K562 (cell line): ENCODE data around the gene MSH3. TPM values are rescaled to one million over a fixed set of nuclear protein-coding genes. Genes with fewer than 3 reads are reported as not detected.

Experiments used
- ASH1L ChIP-seq: fragments of 450-650 bp; IDR thresholded peaks from 2 replicates; pipeline ENCODE4 v1.6.1; 2018; ENCODE audit warnings: borderline replicate concordance, mild to moderate bottlenecking, low read depth; ENCODE audit not compliant: partially characterized antibody
- CXXC5 ChIP-seq: fragments of 250-450 bp; sonication (Bioruptor Pico); IDR thresholded peaks from 2 replicates; pipeline ENCODE4 v1.8.0; 2022; ENCODE audit warnings: inconsistent platforms, mild to moderate bottlenecking, moderate library complexity
- GMEB1 ChIP-seq: fragments of 250-450 bp; sonication (Bioruptor Pico); IDR thresholded peaks from 2 replicates; pipeline ENCODE4 v1.4.0; 2020; ENCODE audit warnings: mild to moderate bottlenecking
- HNRNPL ChIP-seq: fragments of 200-400 bp; formaldehyde crosslinking; IDR thresholded peaks from 2 replicates; pipeline ENCODE4 v1.6.1; 2017; ENCODE audit warnings: low read depth, mild to moderate bottlenecking, low read length
- PHF8 ChIP-seq: fragments of 200-600 bp; sonication (generic); IDR thresholded peaks from 2 replicates; pipeline ENCODE4 v1.6.1; 2012; ENCODE audit warnings: mixed run types, mild to moderate bottlenecking, inconsistent platforms, low read length, moderate library complexity, borderline replicate concordance
- PRDM10 ChIP-seq: fragments of 450-650 bp; IDR thresholded peaks from 2 replicates; pipeline ENCODE4 v1.6.1; 2018; ENCODE audit not compliant: partially characterized antibody
- RNF2 ChIP-seq: sonication (generic); IDR thresholded peaks from 2 replicates; pipeline ENCODE4 v1.6.1; 2016
- SIN3B ChIP-seq: fragments of 450-650 bp; IDR thresholded peaks from 2 replicates; pipeline ENCODE4 v1.6.1; 2017; ENCODE audit warnings: low read depth, mild to moderate bottlenecking, moderate library complexity
- SNIP1 ChIP-seq: fragments of 450-650 bp; IDR thresholded peaks from 2 replicates; pipeline ENCODE4 v1.7.1; 2017; ENCODE audit warnings: low read depth, mild to moderate bottlenecking
- TAL1 ChIP-seq: fragments of 450-650 bp; IDR thresholded peaks from 2 replicates; pipeline ENCODE4 v1.6.1; 2016; ENCODE audit warnings: mild to moderate bottlenecking
- ZBTB26 ChIP-seq: fragments of 450-650 bp; formaldehyde crosslinking; IDR thresholded peaks from 2 replicates; pipeline ENCODE4 v1.4.0; 2022; ENCODE audit warnings: missing genetic modification characterization
- ZNF407 ChIP-seq: fragments of 450-650 bp; IDR thresholded peaks from 2 replicates; pipeline ENCODE4 v1.6.1; 2016; ENCODE audit warnings: low read depth
- polyA plus RNA-seq, 8 experiments: library from polyadenylated mRNA; depleted of rRNA in 4 of 8; stranded (reverse) in 5 of 8; unstranded in 3 of 8; fragments of >200 nt; fragmentation: Nextera tagmentation in 2 of 8; fragmentation: Illumina TruSeq in 1 of 8; extraction: Ambion mirVana in 2 of 8; extraction: Trizol in 1 of 8; gene quantifications; 2 replicates each; pipeline versions ENCODE4 v1.2.1 to v1.2.3, GENCODE V29; 2011 to 2014; ENCODE audit warnings: inconsistent platforms in 1 of 8, missing spikeins in 1 of 8
- total RNA-seq, 7 experiments: library from RNA; depleted of rRNA in 6 of 7; stranded (reverse); fragments of >200 nt in 6 of 7; fragmentation: Illumina TruSeq in 2 of 7; extraction: Trizol in 2 of 7; gene quantifications; 2 replicates each; pipeline versions ENCODE4 v1.2.1 to v1.2.3, GENCODE V29; 2011 to 2021; ENCODE audit warnings: low replicate concordance in 1 of 7

The MSH3 gene
- total and polyA plus RNA-seq, 9 of the 15 experiments (the other 6 are each of a cell fraction or from before 2014, with no cell fraction given), result 3.9 to 17.2 (median 13.2) TPM

- TF ChIP-seq PRDM10 (peak; percentile 23), ZBTB26 (CRISPR knock-in tag) (no peak), GMEB1 (CRISPR knock-in tag) (peak; percentile 93), SNIP1 (no peak), CXXC5 (CRISPR knock-in tag) (peak; percentile 87), PHF8 (peak; percentile 98; the same call in 1 of the 2 replicates), TAL1 (no peak), ASH1L (no peak), HNRNPL (peak; percentile 69; the same call in 1 of the 2 replicates), RNF2 (0 out of 2 replicates have a peak, but pooled peaks have one; percentile 4), ZNF407 (no peak), SIN3B (0 out of 2 replicates have a peak, but pooled peaks have one; percentile 10)
These were observed at the start of gene MSH3, which contains the start of gene DHFR (continued) for GRCh38 chr5:80654391-80655230.
